Activated CD8-positive, alpha-beta memory T cell treated with anti-CD3 and anti-CD28 coated beads, Interleukin-2, amount 50 U/mL, for 24 hours (primary cell): ENCODE data around the gene PAGR1.
"Not testable (repeated sequence)": the region's sequence is repeated elsewhere in the genome, so short reads cannot be mapped to it uniquely, and the experiment has no call there.

Source experiments
- DNase-seq: peaks from one replicate; pipeline ENCODE4 v3.0.0-alpha.2; 2020; ENCODE audit errors: extremely low read depth

The PAGR1 gene

GRCh38 chr16:29812754-29813643 lies 3.0 kb upstream of the PAGR1 start:
- no peak for DNase-seq

GRCh38 chr16:29813644-29814562 lies 2.0 kb upstream of the PAGR1 start:
- DNase-seq: no peak

- no peak for DNase-seq
Measured at GRCh38 chr16:29814592-29814991, 1.4 kb upstream of the PAGR1 start.

- no peak for DNase-seq
Measured at GRCh38 chr16:29815032-29815721, 775 bp upstream of the PAGR1 start.

- no peak for DNase-seq
Measured at GRCh38 chr16:29816694-29817441, 916 bp downstream of the PAGR1 start.

GRCh38 chr16:29818082-29818481 lies 2.1 kb downstream of the PAGR1 start:
- no peak for DNase-seq

GRCh38 chr16:29819506-29819905 lies 3.6 kb downstream of the PAGR1 start:
- no peak for DNase-seq

- DNase-seq: no peak
Measured at GRCh38 chr16:29820271-29820701, 4.3 kb downstream of the PAGR1 start, which contains the start of gene MVP. Gene MVP, plus strand, starts transcription at chr16:29820462. Its CDS starts 10,088 bp downstream, at chr16:29830550.

GRCh38 chr16:29820730-29821642 lies 5.0 kb downstream of the PAGR1 start:
- no peak for DNase-seq

- DNase-seq: no peak
Measured at GRCh38 chr16:29821643-29822115, 5.7 kb downstream of the PAGR1 start.

- no peak for DNase-seq
Measured at GRCh38 chr16:29824589-29825144, 8.7 kb downstream of the PAGR1 start.

- no peak for DNase-seq
Measured at GRCh38 chr16:29825145-29826044, 9.4 kb downstream of the PAGR1 start.

- DNase-seq: no peak
Measured at GRCh38 chr16:29826342-29826695, 10.4 kb downstream of the PAGR1 start.

GRCh38 chr16:29830774-29831173 lies 14.8 kb downstream of the PAGR1 start:
- DNase-seq: no peak

GRCh38 chr16:29831490-29831889 lies 15.5 kb downstream of the PAGR1 start:
- DNase-seq: no peak

GRCh38 chr16:29833219-29833618 lies 17.3 kb downstream of the PAGR1 start:
- not testable (repeated sequence) for DNase-seq

- DNase-seq: no peak
Measured at GRCh38 chr16:29834079-29834478, 18.1 kb downstream of the PAGR1 start.

- no peak for DNase-seq
Measured at GRCh38 chr16:29835926-29836325, 20.0 kb downstream of the PAGR1 start.

- no peak for DNase-seq
Measured at GRCh38 chr16:29836623-29837022, 20.7 kb downstream of the PAGR1 start.
